ENCODE data around the gene PSAT1. TPM values are rescaled to one million over a fixed set of nuclear protein-coding genes. Genes with fewer than 3 reads are reported as not detected.

PSAT1 gene
- 71.8 TPM for total RNA-seq (2021; ENCODE audit: unreplicated experiment)
- polyA plus RNA-seq (2012; ENCODE audit: insufficient read length) = 130 TPM
- Bru-seq, nascent RNA = percentile 81 among the genes with signal in this experiment
- BruChase-seq, experiment 1, labeled RNA remaining after a 2-hour chase = percentile 78 among the genes with signal in this experiment
- percentile 88 among the genes with signal in this experiment for BruChase-seq, experiment 2, labeled RNA remaining after a 6-hour chase
- long read RNA-seq, transcript PSAT1-202 (9 exons, 2,188 nt) = major isoform, 123 of 150 reads
- long read RNA-seq, transcript PSAT1-201 (8 exons, 1,411 nt) = minor isoform, 10 of 150 reads
- long read RNA-seq, partial matches to known transcripts = 5 of 150 reads
- long read RNA-seq, other reads (novel, unspliced or antisense) = 12 of 150 reads

DNA sequence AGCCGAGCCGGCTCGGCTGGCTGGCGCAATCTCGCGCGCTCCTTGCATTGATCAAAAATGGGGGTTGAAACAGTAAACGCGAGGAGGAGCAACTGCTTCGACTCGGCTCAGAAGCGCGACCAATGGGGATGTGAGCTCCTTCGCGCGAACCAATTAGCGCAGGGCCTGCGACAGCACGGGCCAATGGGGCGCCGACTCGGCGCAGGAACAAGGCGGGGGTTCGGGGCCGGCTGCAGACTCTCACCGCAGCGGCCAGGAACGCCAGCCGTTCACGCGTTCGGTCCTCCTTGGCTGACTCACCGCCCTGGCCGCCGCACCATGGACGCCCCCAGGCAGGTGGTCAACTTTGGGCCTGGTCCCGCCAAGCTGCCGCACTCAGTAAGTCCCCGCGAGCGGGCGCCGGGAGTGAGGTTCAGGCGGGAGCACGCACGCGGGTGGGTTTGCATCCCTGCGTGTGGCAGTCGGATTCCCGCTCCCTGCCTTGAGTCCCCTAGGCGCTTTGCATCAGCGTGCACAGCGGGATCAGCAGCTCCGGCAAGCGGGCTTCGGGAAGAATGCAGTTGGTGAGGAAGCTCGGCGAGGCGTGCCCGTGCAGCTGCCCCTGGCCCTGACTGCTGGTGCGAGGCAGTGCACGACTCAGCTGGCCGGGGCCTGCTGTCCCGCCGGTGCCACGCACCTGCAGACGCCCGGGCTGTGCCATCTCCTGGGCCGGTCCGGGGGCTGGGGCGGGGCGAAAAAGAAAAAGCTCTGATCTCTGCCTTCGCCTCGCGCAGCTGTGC, at the start of gene PSAT1:
TSS of gene PSAT1 (plus strand) at position 233 of the 779 bp plus-strand sequence. CDS start at position 319, 86 bp downstream.
- DNase-seq (ENCODE audit: low read depth, low spot score) = peak; percentile 69
- ChIA-PET CTCF (interaction anchor here (0.7 kb wide), 1 partner anchor 33 kb away, joined by 7 read pairs; no protein-coding TSS in a partner anchor), POLR2A (interaction anchor here (0.7 kb wide), 1 partner anchor 44 kb away, joined by 8 read pairs; no protein-coding TSS in a partner anchor)
- peaks cover 6% of the 10 kb centered on the region; the same call in 1 of the 2 replicates for H3K4me1 ChIP-seq (ENCODE audit: control insufficient read depth, insufficient read depth, low read length)
- intact Hi-C loops (cut with micrococcal nuclease; ENCODE audit: unreplicated experiment) = no loop called here
- H3K4me3 ChIP-seq (ENCODE audit: low read depth in 2 of 2, low read length in 2 of 2) = peak within 1 kb of the TSS; percentile 76 to 77
- BruUV-seq (replicated peaks) = no TSS peak
- in situ Hi-C loops (cut with HindIII; ENCODE audit: low pct_unique_long_range_greater_than_20kb, low sequenced_read_pairs) = no loop called here
- TF ChIP-seq SIN3A (IDR thresholded peaks at IDR 0.05; ENCODE audit: borderline replicate concordance, insufficient read depth, low read depth, low read length) = no peak
- TF ChIP-seq POLR2AphosphoS5 (IDR thresholded peaks at IDR 0.05; ENCODE audit: low read depth, low read length) = peak; percentile 52; the same call in 1 of the 2 replicates
- TF ChIP-seq, protein P1, sequence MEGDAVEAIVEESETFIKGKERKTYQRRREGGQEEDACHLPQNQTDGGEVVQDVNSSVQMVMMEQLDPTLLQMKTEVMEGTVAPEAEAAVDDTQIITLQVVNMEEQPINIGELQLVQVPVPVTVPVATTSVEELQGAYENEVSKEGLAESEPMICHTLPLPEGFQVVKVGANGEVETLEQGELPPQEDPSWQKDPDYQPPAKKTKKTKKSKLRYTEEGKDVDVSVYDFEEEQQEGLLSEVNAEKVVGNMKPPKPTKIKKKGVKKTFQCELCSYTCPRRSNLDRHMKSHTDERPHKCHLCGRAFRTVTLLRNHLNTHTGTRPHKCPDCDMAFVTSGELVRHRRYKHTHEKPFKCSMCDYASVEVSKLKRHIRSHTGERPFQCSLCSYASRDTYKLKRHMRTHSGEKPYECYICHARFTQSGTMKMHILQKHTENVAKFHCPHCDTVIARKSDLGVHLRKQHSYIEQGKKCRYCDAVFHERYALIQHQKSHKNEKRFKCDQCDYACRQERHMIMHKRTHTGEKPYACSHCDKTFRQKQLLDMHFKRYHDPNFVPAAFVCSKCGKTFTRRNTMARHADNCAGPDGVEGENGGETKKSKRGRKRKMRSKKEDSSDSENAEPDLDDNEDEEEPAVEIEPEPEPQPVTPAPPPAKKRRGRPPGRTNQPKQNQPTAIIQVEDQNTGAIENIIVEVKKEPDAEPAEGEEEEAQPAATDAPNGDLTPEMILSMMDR (IDR thresholded peaks at IDR 0.05) = no peak
- TF ChIP-seq TCF7L2 (IDR thresholded peaks at IDR 0.05; ENCODE audit: low read depth, low read length) = 0 out of 2 replicates have a peak, but pooled peaks have one; percentile 10
- TF ChIP-seq, protein P2, sequence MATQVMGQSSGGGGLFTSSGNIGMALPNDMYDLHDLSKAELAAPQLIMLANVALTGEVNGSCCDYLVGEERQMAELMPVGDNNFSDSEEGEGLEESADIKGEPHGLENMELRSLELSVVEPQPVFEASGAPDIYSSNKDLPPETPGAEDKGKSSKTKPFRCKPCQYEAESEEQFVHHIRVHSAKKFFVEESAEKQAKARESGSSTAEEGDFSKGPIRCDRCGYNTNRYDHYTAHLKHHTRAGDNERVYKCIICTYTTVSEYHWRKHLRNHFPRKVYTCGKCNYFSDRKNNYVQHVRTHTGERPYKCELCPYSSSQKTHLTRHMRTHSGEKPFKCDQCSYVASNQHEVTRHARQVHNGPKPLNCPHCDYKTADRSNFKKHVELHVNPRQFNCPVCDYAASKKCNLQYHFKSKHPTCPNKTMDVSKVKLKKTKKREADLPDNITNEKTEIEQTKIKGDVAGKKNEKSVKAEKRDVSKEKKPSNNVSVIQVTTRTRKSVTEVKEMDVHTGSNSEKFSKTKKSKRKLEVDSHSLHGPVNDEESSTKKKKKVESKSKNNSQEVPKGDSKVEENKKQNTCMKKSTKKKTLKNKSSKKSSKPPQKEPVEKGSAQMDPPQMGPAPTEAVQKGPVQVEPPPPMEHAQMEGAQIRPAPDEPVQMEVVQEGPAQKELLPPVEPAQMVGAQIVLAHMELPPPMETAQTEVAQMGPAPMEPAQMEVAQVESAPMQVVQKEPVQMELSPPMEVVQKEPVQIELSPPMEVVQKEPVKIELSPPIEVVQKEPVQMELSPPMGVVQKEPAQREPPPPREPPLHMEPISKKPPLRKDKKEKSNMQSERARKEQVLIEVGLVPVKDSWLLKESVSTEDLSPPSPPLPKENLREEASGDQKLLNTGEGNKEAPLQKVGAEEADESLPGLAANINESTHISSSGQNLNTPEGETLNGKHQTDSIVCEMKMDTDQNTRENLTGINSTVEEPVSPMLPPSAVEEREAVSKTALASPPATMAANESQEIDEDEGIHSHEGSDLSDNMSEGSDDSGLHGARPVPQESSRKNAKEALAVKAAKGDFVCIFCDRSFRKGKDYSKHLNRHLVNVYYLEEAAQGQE (IDR thresholded peaks at IDR 0.05; ENCODE audit: insufficient read depth in 1 of 2, low read depth in 2 of 2, low read length in 1 of 2) = no peak
- H3K36me3 ChIP-seq (ENCODE audit: control insufficient read depth, insufficient read depth, low read length) = peaks cover 16% of the 10 kb centered on the region
- no peaks in the 10 kb centered on the region for H3K9me3 ChIP-seq (ENCODE audit: control insufficient read depth, insufficient read depth, low read depth, low read length)
- H3K27me3 ChIP-seq (ENCODE audit: control insufficient read depth, insufficient read depth, low read length) = no peaks in the 10 kb centered on the region
- peak within 1 kb of the TSS; percentile 94 for H3K27ac ChIP-seq (ENCODE audit: low read length)
- peak; percentile 99 for ATAC-seq

DNA sequence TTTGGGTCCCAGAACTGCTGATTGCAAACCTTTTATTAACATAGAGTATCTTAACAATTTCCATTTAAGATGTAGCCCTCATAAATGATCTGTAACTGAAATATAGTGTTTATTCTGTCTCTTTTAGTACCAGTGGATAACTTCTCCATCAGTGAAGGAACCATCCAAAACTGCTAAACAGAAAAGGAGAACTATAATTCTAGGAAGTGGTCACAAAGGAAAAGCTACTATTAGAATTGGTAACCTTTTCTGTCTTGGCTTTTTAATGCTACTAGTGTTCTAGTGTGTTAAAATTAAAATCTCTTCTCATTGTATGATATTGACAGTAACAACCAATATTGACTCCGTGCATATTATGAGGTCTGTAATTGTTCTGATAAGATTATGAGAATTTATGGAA, 48.3 kb upstream of the PSAT1 start:
- POLR2A ChIA-PET = no interaction called here
- no peak overlapping the region for H3K27ac ChIP-seq (ENCODE audit: low read length)
- TF ChIP-seq, protein P2 (IDR thresholded peaks at IDR 0.05; ENCODE audit: insufficient read depth in 1 of 2, low read depth in 2 of 2, low read length in 1 of 2) = no peak
- no peak for TF ChIP-seq SIN3A (IDR thresholded peaks at IDR 0.05; ENCODE audit: borderline replicate concordance, insufficient read depth, low read depth, low read length)
- TF ChIP-seq TCF7L2 (IDR thresholded peaks at IDR 0.05; ENCODE audit: low read depth, low read length) = no peak
- TF ChIP-seq POLR2AphosphoS5 (IDR thresholded peaks at IDR 0.05; ENCODE audit: low read depth, low read length) = no peak
- TF ChIP-seq, protein P1 (IDR thresholded peaks at IDR 0.05) = no peak
- intact Hi-C loops (cut with micrococcal nuclease; ENCODE audit: unreplicated experiment) (no loop called here), in situ Hi-C loops (cut with HindIII; ENCODE audit: low pct_unique_long_range_greater_than_20kb, low sequenced_read_pairs) (no loop called here)
- CTCF ChIA-PET = no interaction called here
- ATAC-seq (no peak), DNase-seq (ENCODE audit: low read depth, low spot score) (no peak)
- no peak overlapping the region for H3K4me3 ChIP-seq (ENCODE audit: low read depth in 2 of 2, low read length in 2 of 2)
- H3K36me3 ChIP-seq (ENCODE audit: control insufficient read depth, insufficient read depth, low read length) = peaks cover 4% of the 10 kb centered on the region; the same call in 1 of the 2 replicates
- no peaks in the 10 kb centered on the region for H3K4me1 ChIP-seq (ENCODE audit: control insufficient read depth, insufficient read depth, low read length)
- H3K27me3 ChIP-seq (ENCODE audit: control insufficient read depth, insufficient read depth, low read length) = no peaks in the 10 kb centered on the region
- no TSS peak for BruUV-seq (replicated peaks)
- no peaks in the 10 kb centered on the region for H3K9me3 ChIP-seq (ENCODE audit: control insufficient read depth, insufficient read depth, low read depth, low read length)
